Astrocyte of the cerebellum (primary cell): ENCODE data around the gene DCHS1.

Experiments used
- DNase-seq: peaks from one replicate; pipeline ENCODE4 v3.0.0-alpha.2; 2011; ENCODE audit warnings: low read depth
- H3K4me3 ChIP-seq: 2 replicates; pipeline ENCODE4 v1.5.1; 2011; ENCODE audit warnings: mild to moderate bottlenecking, low read depth, low read length, moderate library complexity
- in situ Hi-C: cut with HindIII; loops from 2 replicates; pipeline ENCODE4 v1.10.0; 2017; ENCODE audit warnings: low sequenced_read_pairs
- TF ChIP-seq, protein P1 (sequence below): IDR thresholded peaks from 2 replicates; pipeline ENCODE4 v1.5.1; 2012; ENCODE audit warnings: low read length, low read depth, moderate library complexity, mild to moderate bottlenecking; ENCODE audit errors: missing control alignments

The DCHS1 gene

DNA sequence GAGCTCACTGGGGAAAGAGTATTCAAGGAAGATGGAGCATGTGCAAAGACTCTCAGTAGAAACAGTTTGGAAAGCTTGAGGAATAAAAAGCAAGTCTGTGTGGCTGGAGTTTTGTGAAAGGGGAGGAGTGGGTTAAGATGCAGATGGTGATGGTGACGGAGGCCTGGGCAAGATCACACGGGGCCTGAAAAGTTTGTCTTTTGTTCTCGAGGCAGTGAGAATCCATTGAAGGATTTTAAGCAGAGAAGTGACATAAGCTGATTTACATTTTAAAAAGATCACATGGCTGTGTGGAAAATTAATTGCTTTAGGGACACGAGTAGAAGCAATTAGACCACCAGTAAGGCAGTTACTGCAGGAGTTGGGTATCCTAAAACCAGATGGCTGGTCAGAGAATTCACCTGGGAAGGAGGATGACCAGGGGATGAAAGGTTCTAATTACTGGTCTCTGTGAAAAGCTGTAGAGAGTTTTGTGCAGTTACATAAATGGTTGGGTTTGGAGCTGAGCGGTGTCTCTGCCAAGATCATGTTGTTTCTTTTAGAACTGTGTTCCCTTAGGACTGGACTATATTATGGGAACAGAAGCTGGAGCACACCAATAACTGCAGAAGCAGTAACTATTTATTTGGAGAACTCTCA is 59.3 kb downstream of the DCHS1 start:
- H3K4me3 ChIP-seq = no peak overlapping the region
- DNase-seq = no peak
- TF ChIP-seq, protein P1, sequence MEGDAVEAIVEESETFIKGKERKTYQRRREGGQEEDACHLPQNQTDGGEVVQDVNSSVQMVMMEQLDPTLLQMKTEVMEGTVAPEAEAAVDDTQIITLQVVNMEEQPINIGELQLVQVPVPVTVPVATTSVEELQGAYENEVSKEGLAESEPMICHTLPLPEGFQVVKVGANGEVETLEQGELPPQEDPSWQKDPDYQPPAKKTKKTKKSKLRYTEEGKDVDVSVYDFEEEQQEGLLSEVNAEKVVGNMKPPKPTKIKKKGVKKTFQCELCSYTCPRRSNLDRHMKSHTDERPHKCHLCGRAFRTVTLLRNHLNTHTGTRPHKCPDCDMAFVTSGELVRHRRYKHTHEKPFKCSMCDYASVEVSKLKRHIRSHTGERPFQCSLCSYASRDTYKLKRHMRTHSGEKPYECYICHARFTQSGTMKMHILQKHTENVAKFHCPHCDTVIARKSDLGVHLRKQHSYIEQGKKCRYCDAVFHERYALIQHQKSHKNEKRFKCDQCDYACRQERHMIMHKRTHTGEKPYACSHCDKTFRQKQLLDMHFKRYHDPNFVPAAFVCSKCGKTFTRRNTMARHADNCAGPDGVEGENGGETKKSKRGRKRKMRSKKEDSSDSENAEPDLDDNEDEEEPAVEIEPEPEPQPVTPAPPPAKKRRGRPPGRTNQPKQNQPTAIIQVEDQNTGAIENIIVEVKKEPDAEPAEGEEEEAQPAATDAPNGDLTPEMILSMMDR = no peak
- in situ Hi-C loops = no loop called here

DNA sequence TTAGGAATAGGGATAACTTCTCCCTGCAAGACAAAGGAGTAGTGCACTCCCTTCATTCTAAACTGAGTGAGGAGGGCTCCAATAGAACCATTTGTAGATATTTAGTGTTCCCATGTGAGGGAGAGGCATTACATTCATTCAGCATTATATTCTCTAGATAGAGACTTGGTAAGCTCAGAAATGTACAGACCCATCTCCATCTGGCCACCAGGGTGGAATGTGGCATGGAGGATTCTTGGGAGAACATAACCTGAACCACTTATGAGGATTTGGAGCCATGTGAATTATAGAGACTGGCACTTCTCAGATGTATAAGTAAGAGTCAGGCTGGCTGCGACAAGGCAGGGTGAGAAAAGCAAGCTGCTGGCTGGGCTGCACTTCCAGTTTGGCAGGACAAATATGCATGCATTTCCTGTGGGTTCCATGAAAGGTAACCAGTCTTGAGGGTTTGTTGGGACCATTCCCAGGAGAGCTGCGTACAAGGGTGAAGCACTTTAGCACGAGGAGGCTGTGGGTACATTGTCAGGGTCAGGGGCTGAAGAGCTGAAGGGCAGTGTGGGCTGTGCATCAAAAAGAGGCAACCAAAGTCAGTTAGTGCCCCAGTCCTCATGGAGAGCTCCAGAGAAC is 61.4 kb downstream of the DCHS1 start:
- H3K4me3 ChIP-seq = no peak overlapping the region
- TF ChIP-seq, protein P1 = no peak
- in situ Hi-C loops = no loop called here
- no peak for DNase-seq

DNA sequence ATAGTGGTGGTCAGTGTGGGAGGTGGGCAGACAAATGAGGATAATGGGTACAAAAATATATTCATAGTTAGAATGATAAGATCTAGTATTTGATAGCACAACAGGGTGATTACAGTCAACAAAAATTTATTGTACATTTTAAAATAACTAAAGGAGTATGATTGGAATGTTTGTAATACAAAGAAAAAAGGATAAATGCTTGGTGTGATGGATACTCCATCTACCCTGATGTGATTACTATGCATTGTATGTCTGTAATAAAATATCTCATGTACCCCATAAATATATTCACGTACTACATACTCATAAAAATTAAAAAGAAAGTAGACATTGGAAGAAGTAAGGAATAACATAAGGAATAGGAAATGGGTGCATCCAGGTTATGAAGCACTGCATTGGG is 67.6 kb downstream of the DCHS1 start:
- DNase-seq = no peak
- TF ChIP-seq, protein P1 = no peak
- H3K4me3 ChIP-seq = no peak overlapping the region
- in situ Hi-C loops = no loop called here

DNA sequence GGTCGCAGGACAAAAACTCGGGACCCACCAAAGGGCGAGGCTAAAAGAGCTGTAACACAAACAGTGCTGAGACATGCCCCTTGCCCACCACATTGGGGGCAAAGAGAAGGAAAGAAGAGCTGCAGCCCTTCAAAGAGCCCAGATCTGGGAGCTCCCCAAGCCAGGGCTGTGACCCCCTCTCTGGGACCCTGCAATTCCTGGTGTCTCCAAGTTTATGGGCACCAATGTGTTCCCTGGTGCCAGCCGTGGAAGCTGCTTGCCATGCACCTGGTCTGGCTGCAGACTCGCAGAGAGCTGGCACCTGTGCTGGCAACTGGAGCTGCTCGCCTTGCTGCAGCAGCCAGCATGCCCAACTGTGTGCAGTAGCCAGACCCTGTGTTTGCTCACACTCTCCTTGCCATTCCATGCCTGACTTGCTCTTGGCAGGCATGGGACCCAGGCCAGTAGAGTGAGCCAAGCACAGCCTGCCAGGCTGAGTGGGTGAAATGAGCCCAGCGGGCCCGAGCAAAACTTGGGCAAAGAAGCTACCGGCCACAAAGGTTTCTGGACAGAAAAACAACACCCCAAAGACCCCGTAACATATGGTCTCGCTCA is 68.2 kb downstream of the DCHS1 start:
- TF ChIP-seq, protein P1 = no peak
- in situ Hi-C loops = no loop called here
- no peak overlapping the region for H3K4me3 ChIP-seq
- no peak for DNase-seq

DNA sequence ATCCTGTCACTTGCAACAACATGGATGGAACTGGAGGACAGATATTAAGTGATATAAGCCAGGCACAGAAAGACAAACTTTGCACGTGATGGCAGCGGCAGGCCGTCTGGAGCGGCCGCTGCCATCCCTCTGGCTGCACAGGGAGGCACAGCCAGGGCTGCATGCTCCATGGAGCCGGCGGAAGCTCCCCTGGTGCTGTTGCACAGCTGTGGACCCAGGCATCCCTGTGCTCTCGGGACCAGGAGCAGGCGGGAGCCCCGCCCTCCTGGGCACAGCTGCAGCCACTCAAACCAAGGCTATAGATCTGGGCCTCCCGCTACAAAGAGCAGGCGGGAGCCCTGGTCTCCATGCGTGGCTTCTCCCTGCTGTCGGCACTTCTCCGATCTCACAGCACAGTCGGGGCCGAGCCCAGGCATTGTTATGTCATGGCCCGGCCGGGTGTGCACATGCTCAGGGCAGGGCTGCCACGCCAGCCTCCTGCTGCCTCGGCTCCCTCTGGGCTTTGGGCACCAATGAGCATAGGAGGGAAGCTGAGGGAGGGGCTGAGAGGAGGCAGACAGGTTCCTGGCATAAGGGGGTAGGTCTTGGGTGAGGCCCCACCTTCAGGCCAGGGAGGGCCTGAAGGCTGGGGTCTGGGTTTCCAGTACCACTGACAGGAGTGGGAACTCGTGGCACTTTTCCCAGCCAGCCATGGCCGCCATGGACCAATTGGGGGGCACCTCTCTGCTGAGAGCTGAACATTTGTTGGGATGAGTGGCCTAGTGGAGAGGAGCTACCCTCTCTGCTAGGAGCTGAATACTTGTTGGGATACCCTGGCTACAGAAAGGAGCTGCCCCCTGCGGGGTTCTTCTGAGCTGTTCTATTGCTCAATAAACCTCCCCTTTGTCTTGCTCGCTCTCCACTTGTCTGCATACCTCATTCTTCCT is 68.9 kb downstream of the DCHS1 start:
- H3K4me3 ChIP-seq = no peak overlapping the region
- TF ChIP-seq, protein P1 = no peak
- no peak for DNase-seq
- in situ Hi-C loops = no loop called here

DNA sequence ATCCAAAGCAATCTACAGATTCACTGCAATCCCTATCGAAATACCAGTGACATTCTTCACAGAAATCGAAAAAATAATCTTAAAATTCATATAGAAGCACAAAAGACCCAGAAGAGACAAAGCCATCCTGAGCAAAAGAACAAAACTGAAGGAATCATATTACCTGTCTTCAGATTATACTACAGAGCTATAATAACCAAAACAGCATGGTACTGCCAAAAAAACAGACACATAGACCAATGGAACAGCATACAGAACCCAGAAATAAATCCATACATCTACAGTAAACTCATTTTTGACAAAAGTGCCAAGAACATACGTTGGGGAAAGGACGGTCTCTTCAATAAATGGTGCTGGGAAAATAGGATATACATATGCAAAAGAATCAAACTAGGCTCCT is 71.1 kb downstream of the DCHS1 start:
- TF ChIP-seq, protein P1 = no peak

More for the DNA sequence above, 71.1 kb downstream of the DCHS1 start:
- no peak for DNase-seq
- in situ Hi-C loops = no loop called here
- no peak overlapping the region for H3K4me3 ChIP-seq
